Measurements from ENCODE around the gene TMCO1. TPM values are rescaled to one million over a fixed set of nuclear protein-coding genes. Genes with fewer than 3 reads are reported as not detected.

Gene TMCO1
- total RNA-seq, 2 experiments from 2014 or later, result 82.9 to 102 TPM

Other genes with a start within 250 kb of the TMCO1 start
- not detected for gene LRRC52, start 224.9 kb downstream of the TMCO1 start, total RNA-seq
- gene MGST3, start 137.6 kb downstream of the TMCO1 start, total RNA-seq, result 10 to 100 TPM; 53.7 to 58.4 TPM
- 10 to 100 TPM; 43.9 to 45.2 TPM for gene ALDH9A1, start 70.3 kb downstream of the TMCO1 start, total RNA-seq
- 10 to 100 TPM; 50.7 to 70.3 TPM for gene UCK2, start 58.7 kb upstream of the TMCO1 start, total RNA-seq